ENCODE data around the gene XG.
"Not testable (repeated sequence)": the region's sequence is repeated elsewhere in the genome, so short reads cannot be mapped to it uniquely, and the experiment has no call there.

XG gene

GRCh38 chrX:2735270-2735669, 16.6 kb upstream of the XG start:
- no peak for DNase-seq

DNA sequence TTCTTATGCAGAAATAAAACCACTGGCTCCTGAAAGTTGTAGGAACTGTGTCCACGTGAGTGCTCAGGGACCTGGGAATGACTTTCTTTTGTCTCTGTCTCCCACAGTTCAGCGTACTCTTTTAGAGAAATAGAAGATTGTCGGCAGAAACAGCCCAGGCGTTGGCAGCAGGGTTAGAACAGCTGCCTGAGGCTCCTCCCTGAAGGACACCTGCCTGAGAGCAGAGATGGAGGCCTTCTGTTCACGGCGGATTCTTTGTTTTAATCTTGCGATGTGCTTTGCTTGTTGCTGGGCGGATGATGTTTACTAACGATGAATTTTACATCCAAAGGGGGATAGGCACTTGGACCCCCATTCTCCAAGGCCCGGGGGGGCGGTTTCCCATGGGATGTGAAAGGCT, 11.2 kb upstream of the XG start:
- no peak for DNase-seq

DNA sequence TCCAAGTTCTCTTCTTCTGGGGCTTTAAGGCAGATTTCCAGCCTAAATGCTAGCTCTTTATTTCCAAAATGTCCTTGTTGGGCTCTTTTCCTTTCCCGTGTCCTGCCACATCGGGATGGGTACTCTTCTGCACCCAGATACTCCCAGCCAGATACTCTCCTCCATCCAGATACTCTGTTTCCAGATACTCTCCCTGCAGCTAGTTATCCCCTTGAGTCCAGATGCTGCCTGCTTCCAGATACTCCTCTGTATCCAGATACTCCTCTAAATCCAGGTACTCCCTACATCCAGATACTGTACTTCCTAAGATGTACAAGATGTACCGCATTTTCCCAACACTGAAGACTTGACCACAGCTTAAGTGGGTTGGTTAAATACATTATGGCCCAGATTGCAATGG, 10.5 kb upstream of the XG start:
- no peak for DNase-seq

GRCh38 chrX:2746250-2746649, 5.6 kb upstream of the XG start:
- DNase-seq = not testable (repeated sequence)

- no peak for DNase-seq
These were observed 3.5 kb upstream of the XG start for GRCh38 chrX:2748171-2748814.

DNA sequence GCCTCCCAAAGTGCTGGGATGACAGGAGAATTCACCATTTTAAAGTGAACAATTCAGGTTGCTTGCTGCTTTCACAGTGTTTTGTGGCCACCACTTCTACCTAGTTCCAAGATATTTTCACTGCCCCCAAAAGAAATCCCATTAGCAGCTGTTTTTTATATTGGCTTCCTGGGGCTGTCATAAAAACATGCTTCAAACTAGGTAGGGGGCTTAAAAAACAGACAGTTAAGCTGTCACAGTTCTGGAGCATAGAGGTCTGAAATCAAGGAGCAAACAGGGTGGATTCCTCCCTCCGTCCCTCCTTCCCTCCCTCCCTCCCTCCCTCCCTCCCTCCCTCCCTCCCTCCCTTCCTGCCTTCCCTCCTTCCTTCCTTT, 3.0 kb upstream of the XG start:
- DNase-seq = no peak

- no peak for DNase-seq
These were observed 549 bp upstream of the XG start for GRCh38 chrX:2751291-2751690.

- not testable (repeated sequence) for DNase-seq
These were observed 601 bp downstream of the XG start for GRCh38 chrX:2752441-2752840.

GRCh38 chrX:2755163-2755715, 3.4 kb downstream of the XG start:
- not testable (repeated sequence) for DNase-seq

- no peak for DNase-seq
These were observed 4.7 kb downstream of the XG start for GRCh38 chrX:2756548-2756947.

- no peak for DNase-seq
These were observed 9.4 kb downstream of the XG start for GRCh38 chrX:2761246-2761645.

DNA sequence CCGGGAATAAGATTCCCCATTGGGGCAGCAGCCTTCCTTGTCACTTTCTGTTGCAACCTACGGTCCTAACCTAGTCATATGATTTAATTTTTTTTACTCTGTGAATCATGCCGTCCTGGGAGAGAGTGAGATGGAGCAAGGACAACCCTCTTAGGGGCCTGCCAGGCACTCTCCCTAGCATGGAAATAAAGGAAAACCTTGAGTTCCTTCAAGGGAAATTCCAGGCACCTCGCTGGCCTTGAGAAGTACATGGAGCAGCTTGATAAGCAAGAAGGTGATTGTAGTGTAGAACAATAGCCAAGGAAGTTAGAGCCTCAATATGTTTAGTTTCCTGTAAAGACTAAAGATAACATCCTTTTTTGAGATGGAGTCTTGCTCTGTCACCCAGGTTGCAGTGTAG, 10.8 kb downstream of the XG start:
- DNase-seq = not testable (repeated sequence)

DNA sequence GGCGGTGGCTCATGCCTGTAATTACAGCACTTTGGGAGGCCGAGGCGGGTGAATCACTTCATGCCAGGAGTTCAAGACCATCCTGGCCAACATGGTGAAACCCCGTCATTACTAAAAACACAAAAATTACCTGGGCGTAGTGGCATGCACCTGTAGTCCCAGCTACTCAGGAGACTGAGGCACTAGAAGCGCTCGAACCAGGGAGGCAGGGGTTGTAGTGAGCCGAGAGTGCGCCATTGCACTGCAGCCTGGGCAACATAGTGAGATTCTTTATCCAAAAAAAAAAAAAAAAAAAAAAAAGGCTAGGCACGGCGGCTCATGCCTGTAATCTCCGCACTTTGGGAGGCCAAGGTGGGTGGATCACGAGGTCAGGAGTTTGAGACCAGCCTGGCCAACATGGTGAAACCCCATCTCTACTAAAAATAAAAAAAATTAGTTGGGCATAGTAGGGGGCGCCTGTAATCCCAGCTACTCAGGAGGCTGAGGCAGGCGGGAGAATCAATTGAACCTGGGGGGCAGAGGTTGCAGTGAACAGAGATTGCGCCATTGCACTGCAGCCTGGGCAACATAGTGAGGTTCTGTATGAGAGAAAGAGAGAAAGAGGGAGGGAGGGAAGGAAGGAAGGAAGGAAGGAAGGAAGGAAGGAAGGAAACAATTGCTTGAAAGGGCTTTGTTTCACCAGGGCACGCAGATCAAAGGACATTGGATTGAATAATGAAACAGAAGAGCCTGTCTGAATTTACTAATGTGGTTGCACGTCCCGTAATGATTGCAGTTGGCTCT, 13.1 kb downstream of the XG start:
- DNase-seq = not testable (repeated sequence)

GRCh38 chrX:2765549-2765830, 13.7 kb downstream of the XG start:
- DNase-seq = no peak

DNA sequence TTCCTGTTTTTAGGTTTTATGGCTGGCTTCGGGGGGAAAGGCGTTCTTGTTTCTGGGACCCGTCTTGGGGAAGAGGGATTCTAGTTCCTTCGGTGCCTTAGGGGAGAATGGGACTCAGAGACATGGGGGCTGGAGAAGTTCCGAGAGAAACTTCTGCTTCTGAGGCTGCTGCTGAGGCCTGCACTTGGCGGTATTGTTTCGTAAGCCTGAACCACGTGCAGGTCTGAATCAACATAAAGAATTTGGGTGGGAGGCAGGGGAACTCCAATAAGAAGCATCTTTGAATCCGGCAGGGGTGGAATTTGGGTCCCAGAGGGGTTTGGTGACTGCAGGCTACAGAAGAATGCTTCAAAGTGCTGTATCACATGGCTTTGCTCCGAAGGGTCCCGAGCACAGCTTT, 15.1 kb downstream of the XG start:
- no peak for DNase-seq

DNA sequence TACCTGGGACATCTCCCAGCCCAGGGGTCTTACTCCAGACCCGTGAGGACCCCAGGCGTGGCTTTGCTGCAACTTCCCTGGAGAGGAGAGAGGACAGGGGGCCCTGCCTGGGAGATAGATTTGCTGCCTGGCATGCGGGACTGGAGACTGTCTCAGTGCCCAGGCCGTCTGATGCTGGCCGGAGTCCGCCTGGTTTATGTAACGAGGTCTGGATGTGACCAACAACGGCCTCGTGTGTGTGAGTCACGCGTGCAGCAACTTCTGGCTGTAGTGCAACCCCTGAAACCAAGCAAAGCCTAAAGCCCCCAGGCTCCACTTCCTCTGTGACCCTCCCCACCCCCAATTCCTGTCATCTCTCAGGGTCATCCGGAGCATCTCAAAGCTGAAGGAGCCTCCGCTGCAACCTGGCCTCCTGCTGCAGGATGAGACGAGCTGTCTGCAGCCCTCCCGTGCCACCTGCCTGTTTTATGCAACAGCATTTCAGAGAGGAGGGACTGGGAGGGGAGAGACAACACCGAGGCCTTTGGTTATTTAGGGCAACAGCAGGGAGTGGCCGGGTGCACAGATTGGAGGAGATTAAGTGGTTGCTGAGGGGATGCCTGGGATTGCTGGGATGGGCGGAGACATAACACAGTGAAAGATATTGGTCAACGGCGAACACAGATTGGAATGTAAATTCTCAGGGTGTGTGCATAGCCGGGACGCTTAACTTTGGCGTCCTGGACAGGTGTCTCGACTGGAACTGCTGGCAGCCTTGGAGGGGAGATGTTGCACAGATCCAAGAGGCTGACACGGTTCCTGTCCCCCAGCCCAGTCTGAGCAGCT, 16.0 kb downstream of the XG start:
- DNase-seq = no peak

GRCh38 chrX:2769615-2770014, 17.8 kb downstream of the XG start:
- DNase-seq = no peak

GRCh38 chrX:2773166-2774055, 21.6 kb downstream of the XG start:
- DNase-seq = not testable (repeated sequence)

DNA sequence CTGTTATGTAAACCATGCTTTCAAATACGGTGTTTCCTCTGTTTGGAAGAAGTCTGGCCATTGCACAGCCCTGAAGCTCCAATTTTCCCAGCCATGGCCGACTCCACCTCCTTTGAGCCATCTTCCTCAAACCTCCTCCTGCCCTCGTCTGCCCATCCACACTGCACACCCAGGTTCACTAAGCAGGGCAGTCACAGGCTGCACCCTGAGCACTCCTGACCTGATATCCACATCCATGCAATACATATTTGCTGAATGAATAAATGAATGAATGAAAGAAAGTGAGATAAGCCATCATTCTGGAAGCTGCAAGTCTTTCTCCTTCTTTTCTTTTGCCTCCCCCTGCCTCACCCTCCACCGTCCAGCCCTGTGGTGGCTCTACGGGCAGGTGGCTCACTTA, 22.2 kb downstream of the XG start:
- DNase-seq = no peak

DNA sequence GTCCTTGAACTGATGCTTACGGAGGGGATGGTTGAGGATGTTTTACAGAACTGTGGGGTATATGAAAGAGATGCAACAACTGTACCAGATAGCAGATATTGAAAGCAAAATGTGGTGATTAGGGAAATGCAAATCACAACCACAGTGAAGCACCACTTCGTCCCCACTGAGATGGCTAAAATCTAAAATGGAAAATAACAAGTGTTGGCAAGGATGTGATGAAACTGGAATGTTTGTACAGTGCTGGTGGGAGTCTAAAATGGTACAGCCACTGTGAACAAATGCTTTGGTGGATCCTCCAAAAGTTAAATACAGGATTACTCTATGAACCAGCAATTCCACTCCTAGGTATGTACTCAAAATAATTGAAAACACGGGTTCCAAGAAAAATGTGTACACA, 22.9 kb downstream of the XG start:
- DNase-seq = no peak

DNA sequence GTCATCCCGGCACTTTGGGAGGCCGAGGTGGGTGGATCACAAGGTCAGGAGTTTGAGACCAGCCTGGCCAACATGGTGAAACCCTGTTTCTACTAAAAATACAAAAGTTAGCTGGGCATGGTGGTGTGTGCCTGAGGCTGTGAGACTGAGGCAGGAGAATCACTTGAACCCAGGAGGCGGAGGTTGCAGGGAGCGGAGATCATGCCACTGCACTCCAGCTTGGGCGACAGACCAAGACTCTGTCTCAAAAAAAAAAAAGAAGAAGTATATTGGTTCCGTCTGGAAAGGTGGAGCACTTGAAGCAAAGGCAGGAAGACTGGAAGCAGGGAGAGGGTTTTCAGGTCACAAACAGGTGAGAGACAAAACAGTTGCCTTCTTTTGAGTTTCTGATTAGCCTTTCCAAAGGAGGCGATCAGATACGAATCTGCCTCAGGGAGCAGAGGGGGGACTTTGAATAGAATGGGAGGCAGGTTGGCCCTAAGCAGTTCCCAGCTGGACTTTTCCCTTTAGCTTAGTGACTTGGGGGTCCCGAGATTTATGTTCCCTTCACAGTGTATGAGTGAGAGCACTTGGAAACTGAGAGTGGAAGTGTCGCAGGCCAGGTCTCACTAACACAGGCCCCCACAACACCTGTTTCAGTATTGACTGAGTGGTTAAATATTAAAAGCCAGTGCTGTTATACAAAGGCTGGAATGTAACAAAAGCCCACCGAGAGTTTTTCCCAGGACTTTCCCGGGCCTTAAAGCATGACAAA, 28.8 kb downstream of the XG start:
- DNase-seq = not testable (repeated sequence)

- no peak for DNase-seq
These were observed 29.4 kb downstream of the XG start for GRCh38 chrX:2781226-2781571.

Data from central memory CD4-positive, alpha-beta T cell (primary cell).